IPS DF 6.9 (cell line): ENCODE measurements around the gene SUSD3.

ENCODE experiments used
- DNase-seq: peaks from one replicate; pipeline ENCODE4 v3.0.0-alpha.2; 2013; ENCODE audit warnings: low read depth, low spot score
- H3K27ac ChIP-seq: one replicate; pipeline ENCODE4 v1.5.1; 2013; ENCODE audit warnings: low read length, control low read depth
- H3K27me3 ChIP-seq: 2 replicates; pipeline ENCODE4 v1.6.1; 2013; ENCODE audit warnings: mild to moderate bottlenecking, low read length; ENCODE audit not compliant: control insufficient read depth, insufficient read depth
- H3K36me3 ChIP-seq: 2 replicates; pipeline ENCODE4 v1.6.1; 2013; ENCODE audit warnings: low read length; ENCODE audit not compliant: control insufficient read depth, insufficient read depth
- H3K4me1 ChIP-seq: 2 replicates; pipeline ENCODE4 v1.6.1; 2013; ENCODE audit warnings: low read length; ENCODE audit not compliant: control insufficient read depth, insufficient read depth
- H3K4me3 ChIP-seq: 2 replicates; pipeline ENCODE4 v1.5.1; 2013; ENCODE audit warnings: mild to moderate bottlenecking, low read length
- H3K9me3 ChIP-seq: 2 replicates; pipeline ENCODE4 v1.6.1; 2013; ENCODE audit warnings: low read length, inconsistent platforms; ENCODE audit not compliant: control insufficient read depth, insufficient read depth
- WGBS: extraction: QIAGEN DNeasy Blood & Tissue Kit; methylation state at CpG from one replicate; pipeline ENCODE4 v1.1.7; 2013; ENCODE audit warnings: mixed read lengths, missing lambda C conversion rate; ENCODE audit not compliant: insufficient read length, insufficient coverage; 5-methylcytosine and 5-hydroxymethylcytosine counted together

Gene SUSD3

GRCh38 chr9:93086447-93087224 is 28.1 kb downstream of the SUSD3 start:
- WGBS: no CpG with 5 or more reads among the region's 8 CpGs
- H3K4me1 ChIP-seq: no peaks in the 10 kb centered on the region
- H3K9me3 ChIP-seq: no peaks in the 10 kb centered on the region; the same call in 1 of the 2 replicates
- no peak overlapping the region for H3K27ac ChIP-seq
- no peaks in the 10 kb centered on the region for H3K27me3 ChIP-seq
- no peak overlapping the region for H3K4me3 ChIP-seq
- DNase-seq: no peak
- H3K36me3 ChIP-seq: no peaks in the 10 kb centered on the region

DNA sequence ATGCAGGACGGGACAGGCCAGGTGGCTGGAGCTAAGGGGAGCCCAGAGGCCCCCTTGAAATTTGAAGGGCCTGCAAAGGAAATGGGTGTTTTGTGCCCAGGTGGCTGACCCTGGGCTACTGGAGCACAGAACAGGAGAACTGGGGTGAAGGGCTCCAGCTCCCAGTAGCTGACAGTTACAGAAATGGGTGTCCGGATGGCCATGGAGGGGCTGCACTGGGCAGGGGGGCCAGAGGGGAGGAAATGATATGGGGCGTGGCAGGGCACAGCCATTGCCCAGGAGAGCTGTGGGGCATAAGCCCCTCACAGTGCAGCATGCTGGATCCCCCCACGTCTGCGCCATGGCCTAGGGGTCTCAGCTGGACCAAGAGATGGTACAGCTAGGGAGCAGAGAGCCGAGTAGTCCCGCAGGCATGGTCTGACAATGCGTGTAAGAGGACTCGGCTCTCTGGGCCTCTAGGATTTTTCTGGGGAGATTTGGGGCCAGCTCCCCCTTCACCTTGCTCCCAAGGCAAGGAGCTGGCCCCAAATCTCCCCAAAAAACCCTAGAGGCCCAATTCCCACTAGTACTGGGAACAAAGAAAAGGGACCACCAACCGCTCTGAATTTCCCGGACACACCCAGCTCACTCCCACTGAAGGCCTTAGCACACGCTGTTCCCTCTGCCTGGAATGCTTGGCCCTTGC is 29.6 kb downstream of the SUSD3 start:
- Histone ChIP-seq H3K27ac (no peak overlapping the region), H3K9me3 (no peaks in the 10 kb centered on the region; the same call in 1 of the 2 replicates), H3K27me3 (no peaks in the 10 kb centered on the region), H3K4me1 (no peaks in the 10 kb centered on the region), H3K36me3 (no peaks in the 10 kb centered on the region), H3K4me3 (no peak overlapping the region; the same call in 1 of the 2 replicates)
- DNase-seq: no peak
- no CpG with 5 or more reads among the region's 12 CpGs for WGBS

DNA sequence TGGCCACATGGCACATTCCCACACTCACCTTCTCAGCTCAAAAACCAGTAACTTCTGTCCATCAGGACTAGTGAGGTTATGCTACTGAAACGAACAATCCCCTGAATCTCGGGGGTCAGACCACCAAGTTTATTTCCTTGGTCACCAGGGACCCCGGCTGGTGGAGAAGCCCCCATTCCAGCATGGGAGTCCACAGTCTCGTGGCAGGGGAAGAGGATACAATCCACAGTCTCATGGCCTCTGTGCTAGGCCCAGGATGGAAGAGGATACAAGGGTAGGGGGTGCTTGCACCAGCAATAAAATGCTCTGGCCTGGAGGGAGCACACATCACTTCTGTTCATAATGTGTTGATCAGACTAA is 30.1 kb downstream of the SUSD3 start:
- Histone ChIP-seq H3K27me3 (no peaks in the 10 kb centered on the region), H3K4me3 (no peak overlapping the region), H3K27ac (no peak overlapping the region), H3K36me3 (no peaks in the 10 kb centered on the region), H3K9me3 (no peaks in the 10 kb centered on the region; the same call in 1 of the 2 replicates), H3K4me1 (no peaks in the 10 kb centered on the region)
- no peak for DNase-seq
- no CpG with 5 or more reads among the region's 4 CpGs for WGBS

DNA sequence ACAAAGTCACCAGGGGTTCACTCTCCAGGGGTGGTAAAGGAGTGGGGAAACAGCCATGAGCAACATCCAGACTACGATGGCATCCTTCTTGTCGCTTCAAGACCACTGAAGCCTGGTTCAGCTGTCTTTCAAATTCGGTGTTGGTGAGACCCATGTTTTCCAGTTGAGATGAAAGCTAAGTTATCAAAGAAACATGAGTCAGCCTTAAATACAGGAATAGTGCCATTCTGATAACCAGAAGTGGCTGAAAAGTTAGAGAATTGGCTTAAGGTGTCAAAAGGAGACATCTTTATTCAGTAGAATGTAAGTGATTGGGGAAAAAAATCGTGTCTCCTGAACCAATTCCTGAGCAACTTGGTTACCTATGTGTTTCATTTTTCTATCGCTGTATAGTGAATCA is 30.5 kb downstream of the SUSD3 start:
- H3K27ac ChIP-seq: no peak overlapping the region
- H3K9me3 ChIP-seq: no peaks in the 10 kb centered on the region; the same call in 1 of the 2 replicates
- no peak for DNase-seq
- no peaks in the 10 kb centered on the region for H3K36me3 ChIP-seq
- H3K4me3 ChIP-seq: no peak overlapping the region
- no CpG with 5 or more reads among the region's 5 CpGs for WGBS
- no peaks in the 10 kb centered on the region for H3K4me1 ChIP-seq
- H3K27me3 ChIP-seq: no peaks in the 10 kb centered on the region

DNA sequence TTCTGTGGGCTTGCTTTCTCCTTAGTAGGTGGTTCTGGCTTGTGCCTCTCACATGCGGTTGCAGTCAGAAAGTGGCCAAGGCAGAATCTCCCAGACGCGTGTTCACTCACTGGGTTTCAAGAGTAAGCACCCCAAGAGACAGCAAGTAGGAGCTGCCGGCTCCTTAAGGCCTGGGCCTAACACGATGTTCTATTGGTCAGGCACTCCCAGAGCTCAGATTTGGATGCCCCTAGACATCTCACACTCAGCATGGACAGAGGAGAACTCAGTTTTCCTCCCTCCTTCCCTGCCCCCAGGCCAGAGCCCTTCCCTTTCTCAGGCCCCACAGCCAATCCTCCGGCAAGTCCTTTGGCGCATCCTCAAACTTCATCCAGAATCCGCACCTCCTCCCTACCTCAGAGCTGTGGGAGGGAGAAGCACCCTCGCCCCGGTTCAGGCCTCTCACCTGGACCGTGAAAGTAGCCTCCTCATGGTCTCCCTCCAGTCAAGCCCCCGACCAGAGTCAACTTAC is 31.0 kb downstream of the SUSD3 start:
- Histone ChIP-seq H3K4me1 (no peaks in the 10 kb centered on the region), H3K36me3 (no peaks in the 10 kb centered on the region), H3K27ac (no peak overlapping the region), H3K4me3 (no peak overlapping the region), H3K9me3 (no peaks in the 10 kb centered on the region; the same call in 1 of the 2 replicates), H3K27me3 (no peaks in the 10 kb centered on the region)
- WGBS: no CpG with 5 or more reads among the region's 12 CpGs
- no peak for DNase-seq

GRCh38 chr9:93090091-93090655 is 31.7 kb downstream of the SUSD3 start:
- WGBS: no CpG with 5 or more reads among the region's 8 CpGs
- no peaks in the 10 kb centered on the region; the same call in 1 of the 2 replicates for H3K4me1 ChIP-seq
- no peaks in the 10 kb centered on the region for H3K36me3 ChIP-seq
- H3K9me3 ChIP-seq: no peaks in the 10 kb centered on the region; the same call in 1 of the 2 replicates
- no peak for DNase-seq
- no peak overlapping the region for H3K27ac ChIP-seq
- H3K4me3 ChIP-seq: no peak overlapping the region
- no peaks in the 10 kb centered on the region for H3K27me3 ChIP-seq

DNA sequence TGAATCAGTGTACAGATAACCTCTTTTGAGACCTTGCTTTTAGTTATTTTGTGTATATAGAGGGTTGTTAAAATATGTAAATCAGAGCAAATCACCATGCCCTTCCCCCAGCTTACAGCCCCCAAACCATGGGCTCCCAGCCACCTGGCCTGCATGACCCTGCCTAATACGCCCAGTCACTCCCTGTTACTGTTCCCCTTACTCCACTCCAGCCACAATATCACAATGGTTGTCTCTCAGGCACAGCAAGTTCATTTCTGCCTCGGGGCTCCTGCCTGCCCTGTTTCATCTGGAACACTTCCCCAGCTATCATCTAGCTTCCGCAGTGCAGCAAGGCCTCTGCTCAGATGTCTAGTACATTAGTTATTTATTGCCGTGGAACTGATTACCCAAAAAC is 32.6 kb downstream of the SUSD3 start:
- WGBS: no CpG with 5 or more reads among the region's 4 CpGs
- H3K36me3 ChIP-seq: no peaks in the 10 kb centered on the region
- no peaks in the 10 kb centered on the region; the same call in 1 of the 2 replicates for H3K4me1 ChIP-seq
- no peak for DNase-seq
- no peak overlapping the region for H3K27ac ChIP-seq
- H3K27me3 ChIP-seq: no peaks in the 10 kb centered on the region
- H3K4me3 ChIP-seq: no peak overlapping the region
- H3K9me3 ChIP-seq: no peaks in the 10 kb centered on the region

GRCh38 chr9:93091453-93092081 is 33.1 kb downstream of the SUSD3 start:
- no peaks in the 10 kb centered on the region for H3K9me3 ChIP-seq
- no peak overlapping the region for H3K4me3 ChIP-seq
- H3K36me3 ChIP-seq: no peaks in the 10 kb centered on the region
- H3K27ac ChIP-seq: no peak overlapping the region
- no CpG with 5 or more reads among the region's 3 CpGs for WGBS
- H3K27me3 ChIP-seq: no peaks in the 10 kb centered on the region
- no peak for DNase-seq
- H3K4me1 ChIP-seq: no peaks in the 10 kb centered on the region; the same call in 1 of the 2 replicates

DNA sequence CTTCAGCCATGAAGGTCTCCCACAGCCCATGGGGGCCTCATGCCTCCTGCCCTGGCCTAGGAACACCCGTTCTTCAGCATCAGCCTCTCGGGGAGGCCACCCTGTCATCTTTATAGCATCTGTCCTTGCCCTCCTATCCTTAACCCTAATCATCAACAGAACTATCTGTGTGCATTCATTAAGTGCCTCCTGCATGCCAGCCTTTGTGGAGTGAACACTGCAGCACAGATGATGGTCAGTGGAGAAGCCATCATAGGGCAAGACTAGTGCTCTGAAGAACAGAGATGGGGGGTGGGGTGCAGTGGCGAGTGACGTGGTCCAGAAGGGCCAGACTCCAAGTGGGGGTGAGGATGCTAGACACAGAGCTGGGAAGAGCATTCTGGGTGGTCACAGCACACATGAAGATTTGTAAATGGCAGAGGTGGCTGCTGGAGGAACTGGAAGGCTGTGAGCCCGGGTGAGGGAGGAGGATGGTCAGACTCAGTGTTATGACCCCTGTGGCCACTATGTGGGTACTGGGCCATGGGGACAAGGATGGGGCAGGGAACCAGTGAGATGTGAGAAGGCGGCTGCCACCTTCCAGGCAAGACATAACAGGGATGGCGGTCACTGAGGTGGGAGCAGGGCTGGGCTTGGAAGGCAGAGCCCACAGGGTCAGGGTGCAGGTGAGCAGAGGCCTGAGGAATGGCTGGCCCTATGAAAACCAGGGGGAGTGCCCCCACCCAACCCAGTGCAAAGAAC is 33.9 kb downstream of the SUSD3 start:
- no peak overlapping the region for H3K27ac ChIP-seq
- H3K9me3 ChIP-seq: no peaks in the 10 kb centered on the region
- no peaks in the 10 kb centered on the region for H3K27me3 ChIP-seq
- no CpG with 5 or more reads among the region's 7 CpGs for WGBS
- no peak for DNase-seq
- no peak overlapping the region for H3K4me3 ChIP-seq
- no peaks in the 10 kb centered on the region for H3K36me3 ChIP-seq
- no peaks in the 10 kb centered on the region; the same call in 1 of the 2 replicates for H3K4me1 ChIP-seq
